ENCODE data around the gene MTHFD1L. TPM values are rescaled to one million over a fixed set of nuclear protein-coding genes. Genes with fewer than 3 reads are reported as not detected.
A peak's percentile ranks its signal among the peaks of the same experiment; 100 is the strongest.
"Not testable (repeated sequence)": the region's sequence is repeated elsewhere in the genome, so short reads cannot be mapped to it uniquely, and the experiment has no call there.

The MTHFD1L gene
- total and polyA plus RNA-seq, 9 of the 15 experiments (the other 6 are each of a cell fraction or from before 2014, with no cell fraction given) = 20.9 to 128 (median 61.0) TPM

DNA sequence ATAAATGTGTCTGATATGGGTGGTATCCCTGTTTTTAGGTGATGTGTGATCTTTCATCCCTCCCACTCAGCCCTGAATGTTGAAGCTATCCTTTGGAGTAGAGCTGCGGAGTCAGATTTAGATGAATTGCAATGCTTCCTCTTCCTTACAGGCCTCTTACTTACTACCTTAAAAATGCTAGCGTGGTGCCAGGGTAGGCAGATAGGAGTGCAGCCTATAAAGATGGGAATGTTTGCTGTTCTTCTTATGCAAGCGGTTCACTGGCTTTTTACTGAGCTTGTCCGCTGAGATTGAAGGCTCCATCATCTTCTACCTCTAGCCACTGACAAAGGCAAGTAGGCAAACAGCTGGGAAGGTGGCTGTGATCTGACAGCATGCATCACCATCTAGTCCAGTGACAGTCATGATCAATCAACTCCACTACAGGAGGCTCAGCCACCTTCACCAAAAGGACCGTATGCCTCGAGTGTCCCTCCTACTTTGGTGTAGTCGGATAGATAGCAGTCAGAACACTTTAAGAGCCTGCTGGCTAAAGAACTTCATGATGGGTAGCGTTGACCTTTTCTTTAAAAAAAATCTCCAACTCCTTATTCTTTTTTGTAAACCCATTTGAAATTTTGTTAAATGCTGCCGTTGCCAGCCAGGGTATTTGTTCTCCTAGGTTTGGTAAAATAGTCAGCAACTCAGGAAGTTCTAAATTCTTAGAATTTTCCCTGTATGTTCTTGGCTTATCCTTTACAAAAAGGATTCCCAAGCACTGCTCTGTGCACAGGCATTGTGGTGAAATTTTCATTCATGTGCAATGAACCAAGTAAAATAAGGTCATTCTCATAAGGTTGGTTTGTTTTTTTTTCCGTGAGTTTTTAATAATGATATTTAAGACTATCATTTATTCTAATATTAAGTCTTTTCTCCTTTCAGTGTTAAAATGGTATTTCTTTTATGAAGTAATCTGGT lies 169.6 kb downstream of the MTHFD1L start (continued):
- no peak for TF ChIP-seq BCL6 (CRISPR knock-in tag; IDR thresholded peaks at IDR 0.05)

DNA sequence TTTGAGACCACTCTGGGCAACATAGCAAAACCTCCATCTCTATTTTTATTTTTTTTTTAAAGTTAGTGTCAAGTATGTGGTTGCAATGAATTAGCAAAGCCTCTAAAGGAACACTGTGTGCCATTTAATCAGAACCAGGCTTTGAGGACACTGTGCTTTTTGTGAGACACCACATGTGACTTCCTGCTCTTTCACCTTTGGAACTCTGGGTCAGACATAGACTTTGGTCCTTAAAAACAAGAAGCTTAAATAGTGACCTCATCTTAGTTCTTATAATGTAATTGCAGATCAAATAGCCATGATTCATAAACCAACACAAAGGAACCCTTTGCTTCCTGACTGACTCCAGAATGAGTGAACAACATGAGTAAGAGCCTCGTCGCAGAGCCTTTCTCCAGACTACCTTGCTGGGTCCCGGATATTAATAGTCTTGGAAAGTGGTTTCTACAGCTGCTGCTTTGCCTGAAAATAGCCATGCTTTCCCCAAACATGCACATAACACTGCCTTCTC lies 170.8 kb downstream of the MTHFD1L start:
- Histone ChIP-seq H3K4me1 (replicated peaks in 1 of 2; ENCODE audit: control insufficient read depth in 2 of 2, insufficient read depth in 2 of 2, low read length in 2 of 2) (peaks cover 6 to 13% of the 10 kb centered on the region in 2 experiments; a peak in 4 of 5 replicates), H3K36me3 (ENCODE audit: control insufficient read depth, insufficient read depth, low read length) (peaks cover 59% of the 10 kb centered on the region)
- H3K27me3 ChIP-seq (ENCODE audit: control insufficient read depth in 2 of 2, insufficient read depth in 2 of 2, low read length in 2 of 2); H3K9me1 ChIP-seq (ENCODE audit: control insufficient read depth, insufficient read depth, low read length); POLR2A ChIA-PET; H3K4me2 ChIP-seq (ENCODE audit: insufficient read depth, low read length); DNase-seq (ENCODE audit: extremely low read depth in 1 of 4, low spot score in 3 of 4); H3K9me3 ChIP-seq (replicated peaks; ENCODE audit: control insufficient read depth, insufficient read depth, low read depth, low read length); H2AFZ ChIP-seq (ENCODE audit: low read depth, low read length); intact Hi-C loops (cut with micrococcal nuclease); H3K27ac ChIP-seq (ENCODE audit: extremely low read depth, low read depth, low read length); ATAC-seq; BruUV-seq (replicated peaks); FAIRE-seq; in situ Hi-C loops (cut with MboI); CTCF ChIA-PET (ENCODE audit: low intra/inter-chr PET ratio); H3K79me2 ChIP-seq (ENCODE audit: control insufficient read depth, insufficient read depth, low read length); H3K4me3 ChIP-seq; H4K20me1 ChIP-seq (replicated peaks; ENCODE audit: control insufficient read depth, insufficient read depth, low read length); H3K9ac ChIP-seq (ENCODE audit: insufficient read depth in 1 of 2, low read depth in 2 of 2, low read length in 2 of 2): not testable (repeated sequence)
- 75% methylated on average over 3 of the region's 3 CpGs for WGBS (ENCODE audit: insufficient coverage, low coverage, missing lambda C conversion rate)
- TF ChIP-seq, protein P1, sequence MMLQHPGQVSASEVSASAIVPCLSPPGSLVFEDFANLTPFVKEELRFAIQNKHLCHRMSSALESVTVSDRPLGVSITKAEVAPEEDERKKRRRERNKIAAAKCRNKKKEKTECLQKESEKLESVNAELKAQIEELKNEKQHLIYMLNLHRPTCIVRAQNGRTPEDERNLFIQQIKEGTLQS (IDR thresholded peaks at IDR 0.05) = 0 out of 2 replicates have a peak, but pooled peaks have one; percentile 8
- TF ChIP-seq, protein P1 (CRISPR knock-in tag; conservative IDR thresholded peaks at IDR 0.05) = not testable (repeated sequence)

All from K562 (cell line).